NCI-H2107 treated with DMSO at 0.1 percent for 48 hours (cell line): ENCODE data around the gene KLK11.

Source experiments
- DNase-seq: peaks from one replicate; lab custom pipeline; 2025; ENCODE audit not compliant: unreplicated experiment; lab: John Stamatoyannopoulos, UW

KLK11 gene

GRCh38 chr19:51029718-51030117, 3.3 kb upstream of the KLK11 start:
- DNase-seq = no peak

- DNase-seq = no peak
These were observed 1.5 kb upstream of the KLK11 start for GRCh38 chr19:51027873-51028272.

GRCh38 chr19:51027126-51027806, 850 bp upstream of the KLK11 start:
- no peak for DNase-seq

- DNase-seq = peak; percentile 63
These were observed 435 bp downstream of the KLK11 start for GRCh38 chr19:51025809-51026553.

- peak; percentile 63 for DNase-seq
These were observed 1.0 kb downstream of the KLK11 start for GRCh38 chr19:51025401-51025800.

GRCh38 chr19:51024924-51025323, 1.5 kb downstream of the KLK11 start:
- DNase-seq = peak; percentile 69

GRCh38 chr19:51023946-51024345, 2.5 kb downstream of the KLK11 start:
- no peak for DNase-seq

- DNase-seq = no peak
These were observed 3.9 kb downstream of the KLK11 start for GRCh38 chr19:51022526-51022925.

- peak; percentile 65 for DNase-seq
These were observed 5.3 kb downstream of the KLK11 start for GRCh38 chr19:51020988-51021651.

GRCh38 chr19:51019544-51019925, 6.9 kb downstream of the KLK11 start, which contains the start of gene KLK10:
Gene KLK10 (minus strand): TSS chr19:51019709. CDS start chr19:51019130, 579 bp downstream.
- DNase-seq = no peak

GRCh38 chr19:51018745-51019543, 7.5 kb downstream of the KLK11 start:
- no peak for DNase-seq

GRCh38 chr19:51016798-51017683, 9.4 kb downstream of the KLK11 start:
- peak; percentile 29 for DNase-seq

GRCh38 chr19:51015691-51016267, 10.6 kb downstream of the KLK11 start:
- no peak for DNase-seq

- no peak for DNase-seq
These were observed 12.2 kb downstream of the KLK11 start for GRCh38 chr19:51014242-51014641.

GRCh38 chr19:51012661-51013190, 13.7 kb downstream of the KLK11 start:
- DNase-seq = no peak

GRCh38 chr19:51010066-51010795, 16.2 kb downstream of the KLK11 start:
- DNase-seq = no peak

GRCh38 chr19:51009061-51009891, 17.1 kb downstream of the KLK11 start:
- no peak for DNase-seq

GRCh38 chr19:51007488-51007887, 18.9 kb downstream of the KLK11 start:
- DNase-seq = no peak
